Endothelial cell of umbilical vein (primary cell): Measurements from ENCODE around the gene EPB42. TPM values are rescaled to one million over a fixed set of nuclear protein-coding genes. Genes with fewer than 3 reads are reported as not detected.

ENCODE experiments used
- BruUV-seq: library from RNA; stranded (reverse); fragments of 400-500 nt; replicated peaks from 2 replicates; lab custom pipeline; 2021; lab: Mats Ljungman, UMichigan
- CTCF ChIA-PET: fragments of 300-600, 350-600 bp; sonication (Branson Sonifier 250); formaldehyde crosslinking; loops from one replicate; lab custom pipeline; 2021; ENCODE audit warnings: antibody characterized with exemption, inconsistent platforms; lab: Charles Lee
- POLR2A ChIA-PET: fragments of 300-600, 350-600 bp; sonication (Branson Sonifier 250); formaldehyde crosslinking; loops from one replicate; lab custom pipeline; 2021; ENCODE audit warnings: antibody characterized with exemption, inconsistent platforms; lab: Charles Lee
- DNase-seq: peaks from one replicate; pipeline ENCODE4 v3.0.0-alpha.2; 2011; ENCODE audit warnings: low read depth, low spot score
- FAIRE-seq: peaks from 2 replicates; lab custom pipeline; 2011; peaks lifted over from hg19 to GRCh38; lab: Jason Lieb, UNC
- H2AFZ ChIP-seq: 2 replicates; pipeline ENCODE4 v1.6.0; 2012; ENCODE audit warnings: low read depth, low read length, control low read depth, inconsistent platforms
- H3K27ac ChIP-seq: 2 replicates; pipeline ENCODE4 v1.5.1; 2011; ENCODE audit warnings: low read depth, mild to moderate bottlenecking, control low read depth, low read length, moderate library complexity; ENCODE audit not compliant: insufficient read depth
- H3K27me3 ChIP-seq, 2 experiments: 2 replicates each; pipeline versions ENCODE4 v1.6.0 to v1.6.1; 2011; ENCODE audit warnings: low read length in 2 of 2, mixed read lengths in 1 of 2; ENCODE audit not compliant: control insufficient read depth in 2 of 2, insufficient read depth in 2 of 2
- H3K36me3 ChIP-seq, 2 experiments: 2 replicates in 1 of 2; 3 replicates in 1 of 2; pipeline ENCODE4 v1.5.1; 2011; ENCODE audit warnings: low read length in 2 of 2, mild to moderate bottlenecking in 1 of 2, moderate library complexity in 1 of 2; ENCODE audit not compliant: control insufficient read depth in 2 of 2, insufficient read depth in 2 of 2; ENCODE audit errors: extremely low read depth in 1 of 2
- H3K4me1 ChIP-seq: 3 replicates; pipeline ENCODE4 v1.5.1; 2011; ENCODE audit warnings: mild to moderate bottlenecking, low read length; ENCODE audit not compliant: control insufficient read depth, insufficient read depth; ENCODE audit errors: extremely low read depth
- H3K4me2 ChIP-seq: 2 replicates; pipeline ENCODE4 v1.6.1; 2011; ENCODE audit warnings: low read length, control low read depth, mixed read lengths; ENCODE audit not compliant: insufficient read depth
- H3K4me3 ChIP-seq, 3 experiments: fragments of 200-600 bp in 1 of 3; sonication (generic), shearing (Covaris generic) in 1 of 3; replicated peaks in 1 of 3; 2 replicates each; pipeline ENCODE4 v1.5.1; 2011 to 2016; ENCODE audit warnings: control low read depth in 3 of 3, low read length in 3 of 3, mild to moderate bottlenecking in 2 of 3, inconsistent platforms in 1 of 3, low read depth in 1 of 3, moderate library complexity in 1 of 3; ENCODE audit not compliant: insufficient read depth in 1 of 3
- H3K79me2 ChIP-seq: 2 replicates; pipeline ENCODE4 v1.6.0; 2012; ENCODE audit warnings: low read length, inconsistent platforms; ENCODE audit not compliant: control insufficient read depth, insufficient read depth
- H3K9ac ChIP-seq: replicated peaks from 2 replicates; pipeline ENCODE3; 2011; ENCODE audit warnings: low read length, control low read depth; ENCODE audit not compliant: insufficient read depth; ENCODE audit errors: extremely low read depth
- H3K9me1 ChIP-seq: replicated peaks from 3 replicates; pipeline ENCODE4 v1.6.0; 2011; ENCODE audit warnings: mild to moderate bottlenecking, low read length; ENCODE audit not compliant: control insufficient read depth, insufficient read depth; ENCODE audit errors: extremely low read depth
- H3K9me3 ChIP-seq: replicated peaks from 2 replicates; pipeline ENCODE4 v1.5.1; 2012; ENCODE audit warnings: low read length, inconsistent platforms; ENCODE audit not compliant: control insufficient read depth, insufficient read depth
- H4K20me1 ChIP-seq: replicated peaks from 2 replicates; pipeline ENCODE3; 2011; ENCODE audit warnings: mild to moderate bottlenecking, low read length; ENCODE audit not compliant: control insufficient read depth, insufficient read depth; ENCODE audit errors: extremely low read depth
- EZH2 ChIP-seq: IDR thresholded peaks from 2 replicates; pipeline ENCODE4 v1.6.1; 2012; ENCODE audit warnings: borderline replicate concordance, low read depth, mild to moderate bottlenecking, moderate library complexity, low read length, inconsistent platforms; ENCODE audit not compliant: severe bottlenecking
- FOS ChIP-seq: IDR thresholded peaks from 2 replicates; pipeline ENCODE4 v1.6.1; 2011; ENCODE audit warnings: mild to moderate bottlenecking, low read length, moderate library complexity, borderline replicate concordance; ENCODE audit not compliant: insufficient read depth
- GATA2 ChIP-seq: IDR thresholded peaks from 2 replicates; pipeline ENCODE4 v1.7.0; 2011; ENCODE audit warnings: low read depth, mild to moderate bottlenecking, moderate library complexity, mixed read lengths, low read length; ENCODE audit not compliant: insufficient read length, insufficient read depth
- JUN ChIP-seq: IDR thresholded peaks from 2 replicates; pipeline ENCODE4 v1.6.1; 2011; ENCODE audit warnings: borderline replicate concordance, low read depth; ENCODE audit not compliant: insufficient read length, insufficient read depth
- MYC ChIP-seq: IDR thresholded peaks from one replicate; pipeline ENCODE4 v1.6.1; 2011; ENCODE audit warnings: mild to moderate bottlenecking, low read depth, low read length
- POLR2A ChIP-seq: IDR thresholded peaks from 2 replicates; pipeline ENCODE4 v1.6.1; 2012; ENCODE audit warnings: low read depth, mild to moderate bottlenecking, control low read depth, low read length
- POLR2AphosphoS5 ChIP-seq: IDR thresholded peaks from 2 replicates; pipeline ENCODE4 v1.6.1; 2012; ENCODE audit warnings: low read depth, mild to moderate bottlenecking, control low read depth, low read length, moderate library complexity; ENCODE audit not compliant: insufficient read depth
- dilution Hi-C: fragments of 300-500 bp; cut with MboI; formaldehyde crosslinking; loops from one replicate; pipeline ENCODE4 v1.15.0; 2019; ENCODE audit warnings: low sequenced_read_pairs; ENCODE audit not compliant: extremely low pct_ligation_motif_present
- intact Hi-C: fragments of 100-400 bp; cut with micrococcal nuclease; formaldehyde crosslinking; loops from one replicate; pipeline ENCODE4 v1.10.0; 2022
- polyA plus RNA-seq, 4 experiments: library from polyadenylated mRNA; depleted of rRNA in 3 of 4; stranded (reverse) in 3 of 4; unstranded in 1 of 4; fragments of >200 nt; gene quantifications; 2 replicates each; pipeline versions ENCODE4 v1.2.1 to v1.2.3, GENCODE V29; 2011 to 2012; ENCODE audit warnings: missing spikeins in 1 of 4
- total RNA-seq: library from RNA; stranded (reverse); gene quantifications from 2 replicates; pipeline ENCODE4 v1.2.3, GENCODE V29; 2021
- TF ChIP-seq, protein P1 (sequence below): IDR thresholded peaks from 2 replicates; pipeline ENCODE4 v1.6.1; 2011; ENCODE audit not compliant: insufficient read depth, insufficient read length
- TF ChIP-seq, protein P2 (sequence below), 2 donors: IDR thresholded peaks; 1 replicate in 1 of 2; 2 replicates in 1 of 2; pipeline ENCODE4 v1.5.1; 2011; ENCODE audit warnings: low read length in 2 of 2, mild to moderate bottlenecking in 2 of 2, moderate library complexity in 2 of 2, control low read depth in 1 of 2, inconsistent platforms in 1 of 2, low read depth in 1 of 2; ENCODE audit not compliant: insufficient read depth in 1 of 2; ENCODE audit errors: extremely low read depth in 1 of 2

EPB42 gene
- total and polyA plus RNA-seq, 2 donors (not counting 3 experiments of a cell fraction or from before 2014, with no cell fraction given) = not detected

DNA sequence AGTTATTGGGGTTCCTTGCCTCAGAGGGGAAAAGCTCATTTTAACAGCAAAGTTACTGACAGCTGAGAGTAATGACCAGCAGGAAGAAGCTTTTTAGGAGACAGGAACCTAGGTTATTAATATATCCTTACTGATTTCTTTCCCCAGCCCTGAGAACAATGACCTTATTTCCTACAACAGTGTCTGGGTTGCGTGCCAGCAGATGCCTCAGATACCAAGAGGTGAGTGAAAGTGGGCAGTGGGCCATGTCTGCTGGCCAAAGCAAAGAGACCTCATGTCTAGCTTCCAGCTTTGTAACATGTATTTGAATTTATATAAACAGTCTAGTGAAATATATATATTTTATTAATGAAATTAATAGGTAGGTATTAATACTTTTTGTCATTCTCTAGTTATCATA, 30.6 kb downstream of the EPB42 start:
- intact Hi-C loops (no loop called here), dilution Hi-C loops (no loop called here)
- H3K4me1 ChIP-seq = peaks cover 23% of the 10 kb centered on the region
- H3K27me3 ChIP-seq = no peaks in the 10 kb centered on the region
- H3K4me3 ChIP-seq = no peak overlapping the region
- CTCF ChIA-PET = interaction anchor here (0.6 to 2.1 kb wide), 8 partner anchors 10 to 120 kb away, joined by 3 to 45 read pairs (median 6); no protein-coding TSS in a partner anchor
- TF ChIP-seq GATA2 = peak; percentile 72
- peak; percentile 53 for TF ChIP-seq POLR2AphosphoS5
- no peak for TF ChIP-seq MYC
- TF ChIP-seq JUN = peak; percentile 23
- TF ChIP-seq POLR2A = no peak
- TF ChIP-seq, protein P1, sequence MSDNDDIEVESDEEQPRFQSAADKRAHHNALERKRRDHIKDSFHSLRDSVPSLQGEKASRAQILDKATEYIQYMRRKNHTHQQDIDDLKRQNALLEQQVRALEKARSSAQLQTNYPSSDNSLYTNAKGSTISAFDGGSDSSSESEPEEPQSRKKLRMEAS = no peak
- TF ChIP-seq, protein P2, sequence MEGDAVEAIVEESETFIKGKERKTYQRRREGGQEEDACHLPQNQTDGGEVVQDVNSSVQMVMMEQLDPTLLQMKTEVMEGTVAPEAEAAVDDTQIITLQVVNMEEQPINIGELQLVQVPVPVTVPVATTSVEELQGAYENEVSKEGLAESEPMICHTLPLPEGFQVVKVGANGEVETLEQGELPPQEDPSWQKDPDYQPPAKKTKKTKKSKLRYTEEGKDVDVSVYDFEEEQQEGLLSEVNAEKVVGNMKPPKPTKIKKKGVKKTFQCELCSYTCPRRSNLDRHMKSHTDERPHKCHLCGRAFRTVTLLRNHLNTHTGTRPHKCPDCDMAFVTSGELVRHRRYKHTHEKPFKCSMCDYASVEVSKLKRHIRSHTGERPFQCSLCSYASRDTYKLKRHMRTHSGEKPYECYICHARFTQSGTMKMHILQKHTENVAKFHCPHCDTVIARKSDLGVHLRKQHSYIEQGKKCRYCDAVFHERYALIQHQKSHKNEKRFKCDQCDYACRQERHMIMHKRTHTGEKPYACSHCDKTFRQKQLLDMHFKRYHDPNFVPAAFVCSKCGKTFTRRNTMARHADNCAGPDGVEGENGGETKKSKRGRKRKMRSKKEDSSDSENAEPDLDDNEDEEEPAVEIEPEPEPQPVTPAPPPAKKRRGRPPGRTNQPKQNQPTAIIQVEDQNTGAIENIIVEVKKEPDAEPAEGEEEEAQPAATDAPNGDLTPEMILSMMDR (IDR thresholded peaks at IDR 0.05; ENCODE audit: extremely low read depth in 1 of 2, insufficient read depth in 1 of 2, low read depth in 1 of 2, low read length in 2 of 2) = no peak
- TF ChIP-seq EZH2 = no peak
- no peak for TF ChIP-seq FOS
- DNase-seq = peak; percentile 82
- H3K79me2 ChIP-seq = peaks cover 3% of the 10 kb centered on the region
- no peak overlapping the region for H3K9ac ChIP-seq
- H3K9me3 ChIP-seq = no peaks in the 10 kb centered on the region
- H3K36me3 ChIP-seq = peaks cover 7 to 9% of the 10 kb centered on the region in 2 experiments
- H2AFZ ChIP-seq = no peak overlapping the region
- H3K4me2 ChIP-seq = peak overlapping the region; percentile 40
- H4K20me1 ChIP-seq = no peaks in the 10 kb centered on the region
- POLR2A ChIA-PET = interaction anchor here (1.2 kb wide), 1 partner anchor 14 kb away, joined by 4 read pairs; no protein-coding TSS in a partner anchor
- no TSS peak for BruUV-seq
- no peaks in the 10 kb centered on the region for H3K9me1 ChIP-seq
- peak; percentile 71 for FAIRE-seq
- peak overlapping the region; percentile 42 for H3K27ac ChIP-seq
